GM18873 (cell line): ENCODE data around the gene TMEM40.
"Not testable (repeated sequence)": the region's sequence is repeated elsewhere in the genome, so short reads cannot be mapped to it uniquely, and the experiment has no call there.

Experiments used
- ATAC-seq: cut with Tn5 transposase; IDR thresholded peaks from one replicate; pipeline ENCODE4 v1.9.1; 2021; ENCODE audit warnings: mild to moderate bottlenecking, moderate library complexity, moderate number of reproducible peaks; ENCODE audit not compliant: unreplicated experiment, low FRiP score

The TMEM40 gene

GRCh38 chr3:12722226-12722625 lies 36.8 kb downstream of the TMEM40 start:
- ATAC-seq = no peak

GRCh38 chr3:12719984-12720898 lies 38.8 kb downstream of the TMEM40 start:
- peak; percentile 50 for ATAC-seq

GRCh38 chr3:12719541-12719940 lies 39.5 kb downstream of the TMEM40 start:
- ATAC-seq = no peak

DNA sequence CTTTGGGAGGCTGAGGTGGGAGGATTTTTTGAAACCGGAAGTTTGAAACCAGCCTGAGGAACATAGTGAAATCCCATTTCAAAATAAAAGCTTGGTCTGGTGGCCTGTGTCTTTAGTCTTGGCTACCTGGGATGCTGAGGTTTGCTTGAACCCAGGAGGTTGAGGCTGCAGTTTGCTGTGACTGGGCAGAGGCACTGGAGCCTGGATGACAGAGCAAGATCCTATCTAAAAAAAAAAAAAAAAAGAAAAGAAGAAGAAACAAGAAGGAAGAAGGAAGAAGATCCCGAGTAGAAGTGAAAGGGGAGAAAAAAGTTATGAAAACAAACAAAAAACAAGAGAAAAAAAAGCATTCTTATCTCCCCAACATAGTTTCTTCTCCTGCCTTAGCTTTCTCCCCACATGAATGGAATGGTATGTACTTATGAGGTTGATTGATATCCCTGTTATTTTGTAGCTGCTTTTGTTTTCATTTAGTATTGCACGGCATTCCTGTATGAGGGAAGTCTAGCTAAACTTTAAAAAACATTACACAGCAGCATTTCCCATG lies 42.4 kb downstream of the TMEM40 start:
- no peak for ATAC-seq

- ATAC-seq = no peak
Measured at GRCh38 chr3:12714278-12714677, 44.8 kb downstream of the TMEM40 start.

DNA sequence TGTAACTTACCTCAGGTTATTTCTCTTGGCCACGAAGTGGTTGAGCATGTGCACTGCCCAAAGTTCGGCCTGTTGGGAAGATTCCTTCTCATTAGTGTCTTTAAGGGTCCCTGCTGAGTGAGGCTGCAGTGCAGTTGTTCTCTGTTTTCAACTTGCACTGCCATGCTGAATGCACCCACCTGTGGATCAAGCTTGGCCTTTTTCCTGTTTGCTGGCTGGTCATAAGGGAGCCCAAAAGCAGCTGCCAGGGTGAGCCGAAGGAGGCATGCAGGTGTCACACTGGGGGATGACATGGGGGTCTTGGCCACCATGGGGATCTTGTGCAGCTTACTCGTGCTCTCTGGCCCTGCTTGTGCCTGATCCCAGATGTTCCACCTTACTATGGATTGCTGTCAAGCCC lies 49.0 kb downstream of the TMEM40 start:
- no peak for ATAC-seq

- ATAC-seq = no peak
Measured at GRCh38 chr3:12709334-12709733, 49.7 kb downstream of the TMEM40 start.

DNA sequence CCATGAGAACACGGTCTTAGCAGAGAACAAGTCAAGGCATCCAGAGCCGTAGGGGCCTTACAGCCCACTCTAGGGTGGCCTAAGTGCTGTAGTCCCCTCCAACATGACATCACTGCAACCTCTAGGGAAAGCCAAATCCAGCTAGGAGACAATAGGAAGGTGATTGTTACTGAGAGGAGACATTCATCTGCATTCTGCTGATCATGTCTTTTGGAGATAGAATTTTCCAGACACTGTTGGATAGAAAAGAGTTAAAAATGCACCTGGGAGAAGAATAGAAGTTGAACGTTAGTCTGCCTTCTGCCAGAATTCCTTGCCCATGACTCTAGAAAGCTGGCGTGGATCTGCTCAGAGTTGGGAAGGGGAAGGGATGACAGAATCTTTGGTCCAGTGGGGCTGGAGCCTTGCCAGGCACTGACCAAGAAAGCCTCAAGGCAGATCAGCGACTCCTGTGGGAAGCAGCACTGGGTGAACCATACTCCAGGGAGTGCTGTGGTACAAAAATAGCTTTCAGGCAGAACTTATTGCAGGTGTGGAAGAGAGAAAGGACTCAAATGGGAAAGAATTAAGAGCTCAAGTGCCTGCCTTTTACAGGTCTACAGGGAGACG lies 50.4 kb downstream of the TMEM40 start:
- no peak for ATAC-seq

- ATAC-seq = no peak
Measured at GRCh38 chr3:12707449-12707848, 51.6 kb downstream of the TMEM40 start.

DNA sequence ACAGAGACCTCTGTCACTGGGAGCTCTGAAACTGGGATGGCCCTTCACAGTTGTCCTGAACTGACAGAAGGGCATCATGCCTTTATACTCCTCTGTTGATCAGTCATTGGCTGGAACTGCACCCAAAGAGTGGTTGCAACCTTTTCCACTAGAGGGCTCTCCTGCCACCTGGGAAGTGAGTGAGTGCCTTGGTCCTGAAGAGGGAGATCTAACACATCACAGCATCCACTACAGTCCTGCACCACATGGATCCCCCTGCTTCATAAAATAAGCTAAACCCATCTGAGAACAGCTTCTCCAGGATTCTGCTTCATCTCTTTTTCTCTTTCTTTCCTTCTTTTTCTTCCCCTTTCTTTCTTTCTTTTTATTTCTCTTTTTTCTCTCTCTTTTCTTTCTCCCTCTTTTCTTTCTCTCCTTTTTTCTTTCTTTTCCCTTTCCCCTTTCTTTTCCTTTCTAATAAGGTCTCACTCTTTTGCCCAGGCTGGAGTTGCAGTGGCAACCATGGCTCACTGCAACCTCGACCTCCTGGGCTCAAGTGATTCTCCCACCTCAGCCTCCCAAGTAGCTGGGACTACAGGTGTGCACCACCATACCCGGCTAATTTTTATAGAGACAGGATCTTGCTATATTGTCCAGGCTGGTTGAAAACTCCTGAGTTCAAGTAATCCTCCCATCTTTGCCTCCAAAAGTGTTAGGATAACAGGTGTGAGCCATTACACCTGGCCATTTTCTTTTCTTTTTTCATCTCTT lies 52.4 kb downstream of the TMEM40 start:
- ATAC-seq = peak; percentile 71

DNA sequence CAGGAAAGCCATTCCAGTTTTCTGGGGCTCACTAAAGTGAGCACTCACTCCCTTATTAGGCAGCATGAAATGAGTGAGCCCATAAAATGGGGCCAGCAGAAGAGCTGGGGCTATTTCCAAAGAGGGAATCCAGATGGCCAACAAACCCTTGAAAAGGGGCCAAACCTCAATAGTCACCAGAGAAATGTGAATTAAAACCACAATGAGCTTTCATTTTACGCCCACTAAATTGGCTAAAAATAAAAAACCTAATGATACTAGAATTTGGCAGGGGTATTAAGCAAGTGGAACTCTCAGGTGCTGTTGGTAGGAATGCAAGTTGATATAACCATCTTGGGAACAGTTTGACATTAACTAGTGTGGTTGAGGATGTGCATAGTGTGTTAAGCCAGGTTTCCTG lies 53.1 kb downstream of the TMEM40 start:
- no peak for ATAC-seq

GRCh38 chr3:12705374-12705926 lies 53.6 kb downstream of the TMEM40 start:
- no peak for ATAC-seq

DNA sequence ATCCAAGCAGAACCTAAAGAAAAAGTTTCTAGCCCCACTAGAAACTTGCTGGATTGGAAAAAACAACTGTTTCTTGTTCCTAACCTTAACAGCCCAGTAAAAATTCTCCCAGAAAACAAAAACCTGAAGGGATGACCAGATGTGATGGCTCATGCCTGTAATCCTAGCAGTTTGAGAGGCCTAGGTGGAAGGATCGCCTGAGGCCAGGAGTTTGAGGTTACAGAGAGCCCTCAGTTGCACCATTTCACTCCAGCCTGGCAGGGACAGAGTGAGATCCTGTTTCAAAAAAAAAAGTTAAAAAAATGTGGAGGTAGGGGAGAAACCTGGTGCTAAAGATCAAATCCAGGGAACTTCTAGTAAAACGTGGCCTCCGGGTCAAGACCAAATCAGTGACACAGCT lies 56.6 kb downstream of the TMEM40 start:
- ATAC-seq = no peak

- not testable (repeated sequence) for ATAC-seq
Measured at GRCh38 chr3:12701601-12702000, 57.5 kb downstream of the TMEM40 start.

DNA sequence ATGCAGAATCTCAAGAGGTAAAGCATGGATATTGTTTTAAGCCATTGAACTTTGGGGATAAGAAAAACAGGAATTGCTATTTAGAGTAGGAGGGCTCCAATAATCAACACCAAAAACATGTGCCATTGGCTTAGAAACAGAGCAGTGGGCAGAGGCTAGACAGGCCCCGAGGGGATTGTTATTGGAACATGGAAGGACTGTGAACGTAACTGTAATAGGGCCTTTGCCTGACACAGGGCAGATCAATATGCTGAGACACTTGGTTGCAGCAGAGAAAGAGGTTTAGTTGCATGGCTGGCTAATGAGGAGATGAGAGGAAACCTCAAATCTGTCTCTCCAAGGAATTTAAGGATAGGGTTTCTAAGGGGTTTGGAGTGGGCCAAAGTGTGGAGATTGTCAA lies 58.3 kb downstream of the TMEM40 start:
- ATAC-seq = no peak

DNA sequence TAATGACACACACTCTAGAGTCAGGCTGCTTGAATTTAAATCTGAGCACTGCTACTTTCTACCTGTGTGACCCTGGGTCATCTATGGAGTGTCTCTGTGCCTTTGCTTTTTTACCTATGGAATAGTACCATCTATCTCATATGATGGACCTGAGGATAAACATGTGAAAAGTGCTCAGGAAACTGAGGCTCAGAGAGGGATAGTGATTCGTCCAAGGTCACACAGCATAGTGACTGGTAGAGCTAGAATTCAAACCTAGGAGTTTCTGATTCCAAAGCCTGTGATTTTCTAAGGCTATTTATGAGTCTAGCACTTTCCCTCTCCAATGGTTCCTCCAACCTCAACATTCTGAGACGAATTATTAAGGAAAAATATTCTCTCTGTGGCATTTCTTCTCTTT lies 63.1 kb downstream of the TMEM40 start:
- no peak for ATAC-seq

GRCh38 chr3:12695112-12695511 lies 63.9 kb downstream of the TMEM40 start:
- no peak for ATAC-seq

DNA sequence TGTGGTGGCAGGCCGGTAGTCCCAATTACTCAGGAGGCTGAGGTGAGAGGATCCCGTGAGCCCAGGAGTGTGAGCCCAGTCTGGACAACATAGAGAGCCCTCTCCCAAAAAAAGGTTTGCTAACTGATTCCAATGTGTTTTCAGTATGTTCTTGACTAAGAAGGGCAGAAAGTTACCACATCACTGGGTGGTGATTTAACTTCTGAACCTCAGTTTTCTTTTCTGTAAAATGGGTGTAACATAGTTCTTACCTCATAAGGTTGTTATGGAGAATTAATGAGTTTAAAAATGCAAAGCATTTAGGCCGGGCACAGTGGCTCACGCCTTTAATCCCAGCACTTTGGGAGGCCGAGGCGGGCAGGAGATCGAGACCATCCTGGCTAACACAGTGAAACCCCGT lies 66.6 kb downstream of the TMEM40 start:
- no peak for ATAC-seq

DNA sequence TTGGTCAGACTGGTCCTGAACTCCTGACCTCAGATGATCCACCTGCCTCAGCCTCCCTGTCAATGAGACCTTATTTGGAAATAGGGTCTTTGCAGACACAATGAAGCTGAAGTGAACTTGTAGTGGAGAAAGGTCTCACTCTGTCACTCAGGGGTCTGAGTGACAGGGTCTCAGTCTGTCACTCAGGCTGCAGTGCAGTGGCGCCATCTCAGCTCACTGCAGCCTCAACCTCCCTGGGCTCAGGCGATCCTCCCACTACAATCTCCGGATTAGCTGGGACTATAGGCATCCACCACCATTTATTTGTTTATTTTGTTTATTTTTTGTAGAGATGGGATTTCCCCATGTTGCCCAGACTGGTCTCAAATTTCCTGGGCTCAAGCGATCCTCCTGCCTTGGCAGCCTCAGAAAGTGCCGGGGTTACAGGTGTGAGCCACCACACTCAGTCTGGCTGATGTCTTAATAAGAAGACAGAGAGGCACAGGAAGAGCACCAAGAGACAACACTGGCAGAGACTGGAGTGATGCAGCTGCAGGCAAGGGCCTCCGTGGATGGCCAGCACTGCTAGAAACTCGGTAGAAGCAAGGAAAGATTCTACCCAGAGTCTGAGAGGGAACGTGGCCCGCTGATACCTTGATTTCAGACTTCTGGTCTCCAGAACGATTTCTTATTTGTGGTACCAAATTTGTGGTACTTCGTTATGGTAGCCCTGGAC lies 68.9 kb downstream of the TMEM40 start:
- ATAC-seq = no peak

- no peak for ATAC-seq
Measured at GRCh38 chr3:12687948-12688347, 71.1 kb downstream of the TMEM40 start.
